HepG2 (cell line): ENCODE data around the gene HERPUD2. TPM values are rescaled to one million over a fixed set of nuclear protein-coding genes. Genes with fewer than 3 reads are reported as not detected.

Experiments
- ATAC-seq: fragments of 200-7000 bp; cut with Tn5 transposase; 3 replicates; pipeline ENCODE4 v1.9.1; 2020; ENCODE audit warnings: mild to moderate bottlenecking, moderate library complexity
- BruUV-seq: library from RNA; stranded (reverse); fragments of 400-500 nt; replicated peaks from 2 replicates; lab custom pipeline; 2021; lab: Mats Ljungman, UMichigan
- CTCF ChIA-PET: fragments of 300-600 bp; formaldehyde crosslinking; extraction: SDS; loops from one replicate; lab custom pipeline; 2021; ENCODE audit warnings: low total read pairs, inconsistent platforms, low intra/inter-chr PET ratio; lab: Yijun Ruan, JAX
- POLR2A ChIA-PET: fragments of 350-600 bp; sonication (Branson Sonifier 250); formaldehyde crosslinking; loops from one replicate; lab custom pipeline; 2020; ENCODE audit warnings: antibody characterized with exemption, inconsistent platforms; lab: Yijun Ruan, JAX
- DNase-seq: peaks from one replicate; pipeline ENCODE4 v3.0.0-alpha.2; 2015; ENCODE audit warnings: low spot score
- FAIRE-seq: peaks from 3 replicates; lab custom pipeline; 2011; peaks lifted over from hg19 to GRCh38; lab: Jason Lieb, UNC
- H2AFZ ChIP-seq: one replicate; pipeline ENCODE4 v1.6.1; 2011; ENCODE audit warnings: low read length, inconsistent platforms
- H3K27ac ChIP-seq: fragments of 300-600 bp; 3 replicates; pipeline ENCODE4 v1.8.0; 2011; ENCODE audit warnings: mixed run types, mild to moderate bottlenecking, mixed read lengths, low read length, inconsistent platforms; ENCODE audit not compliant: insufficient read depth; ENCODE audit errors: extremely low read length
- H3K27me3 ChIP-seq, 2 experiments: fragments of 200-600 bp in 1 of 2; 2 replicates in 1 of 2; 3 replicates in 1 of 2; pipeline versions ENCODE4 v1.6.0 to v1.8.0; 2011; ENCODE audit warnings: low read length in 2 of 2, mild to moderate bottlenecking in 2 of 2, moderate library complexity in 2 of 2, inconsistent platforms in 1 of 2; ENCODE audit not compliant: insufficient read depth in 2 of 2, control insufficient read depth in 1 of 2
- H3K36me3 ChIP-seq, 2 experiments: fragments of 200-600 bp in 1 of 2; replicated peaks in 1 of 2; 2 replicates in 1 of 2; 3 replicates in 1 of 2; pipeline versions ENCODE4 v1.5.1 to v1.8.0; 2011; ENCODE audit warnings: low read length in 2 of 2, inconsistent platforms in 1 of 2; ENCODE audit not compliant: insufficient read depth in 2 of 2, control insufficient read depth in 1 of 2
- H3K4me1 ChIP-seq: 2 replicates; pipeline ENCODE4 v1.5.1; 2012; ENCODE audit warnings: low read length, inconsistent platforms; ENCODE audit not compliant: insufficient read depth
- H3K4me2 ChIP-seq: 2 replicates; pipeline ENCODE4 v1.6.0; 2011; ENCODE audit warnings: low read depth, low read length, inconsistent platforms
- H3K4me3 ChIP-seq, 3 experiments: fragments of 200-600 bp in 1 of 3; sonication (generic), shearing (Covaris generic) in 1 of 3; replicated peaks in 1 of 3; 2 replicates each; pipeline ENCODE4 v1.5.1; 2011 to 2016; ENCODE audit warnings: low read length in 3 of 3, inconsistent platforms in 2 of 3, low read depth in 2 of 3, mild to moderate bottlenecking in 2 of 3, control low read depth in 1 of 3, mixed read lengths in 1 of 3; ENCODE audit not compliant: insufficient read depth in 1 of 3
- H3K79me2 ChIP-seq: one replicate; pipeline ENCODE4 v1.6.1; 2011; ENCODE audit warnings: low read length, inconsistent platforms; ENCODE audit not compliant: insufficient read depth
- H3K9ac ChIP-seq: 2 replicates; pipeline ENCODE4 v1.6.0; 2011; ENCODE audit warnings: mild to moderate bottlenecking, low read depth, low read length, inconsistent platforms; ENCODE audit not compliant: insufficient read depth
- H3K9me3 ChIP-seq: 2 replicates; pipeline ENCODE4 v1.5.1; 2012; ENCODE audit warnings: mild to moderate bottlenecking, low read length
- H4K20me1 ChIP-seq: 2 replicates; pipeline ENCODE4 v1.6.0; 2011; ENCODE audit warnings: inconsistent platforms, mild to moderate bottlenecking, low read length, moderate library complexity; ENCODE audit not compliant: insufficient read depth
- ATF1 ChIP-seq: IDR thresholded peaks from 2 replicates; pipeline ENCODE4 v1.6.1; 2016; ENCODE audit warnings: mild to moderate bottlenecking, control low read depth
- ATF3 ChIP-seq: sonication (generic); formaldehyde crosslinking; IDR thresholded peaks from 2 replicates; pipeline ENCODE4 v1.4.0; 2020; ENCODE audit warnings: missing genetic modification reagents
- CTCF ChIP-seq: sonication (generic); formaldehyde crosslinking; IDR thresholded peaks from 2 replicates; pipeline ENCODE4 v1.5.0; 2020; ENCODE audit warnings: mild to moderate bottlenecking, missing genetic modification reagents, moderate library complexity
- FOSL2 ChIP-seq: sonication (generic); formaldehyde crosslinking; IDR thresholded peaks from 2 replicates; pipeline ENCODE4 v1.4.0; 2020; ENCODE audit warnings: missing genetic modification reagents
- HDAC2 ChIP-seq: sonication (generic); formaldehyde crosslinking; IDR thresholded peaks from 2 replicates; pipeline ENCODE4 v1.4.0; 2020; ENCODE audit warnings: missing genetic modification reagents
- JUN ChIP-seq: sonication (generic); formaldehyde crosslinking; IDR thresholded peaks from 2 replicates; pipeline ENCODE4 v1.4.0; 2020; ENCODE audit warnings: mild to moderate bottlenecking, missing genetic modification reagents
- NFKBIZ ChIP-seq: IDR thresholded peaks from 2 replicates; pipeline ENCODE4 v1.6.1; 2018; ENCODE audit warnings: missing genetic modification reagents, missing compliant biosample characterization
- PRMT3 ChIP-seq: sonication (generic); formaldehyde crosslinking; IDR thresholded peaks from 2 replicates; pipeline ENCODE4 v1.8.1; 2022; ENCODE audit warnings: low read depth, mild to moderate bottlenecking, moderate library complexity, missing genetic modification reagents, borderline replicate concordance
- YEATS2 ChIP-seq: sonication (generic); formaldehyde crosslinking; IDR thresholded peaks from 2 replicates; pipeline ENCODE4 v1.4.0; 2020; ENCODE audit warnings: missing genetic modification reagents, borderline replicate concordance
- ZFP1 ChIP-seq: IDR thresholded peaks from 2 replicates; pipeline ENCODE4 v1.6.1; 2016
- ZNF260 ChIP-seq: sonication (generic); formaldehyde crosslinking; IDR thresholded peaks from 2 replicates; pipeline ENCODE4 v1.4.0; 2020; ENCODE audit warnings: missing genetic modification reagents, low read depth, mild to moderate bottlenecking, borderline replicate concordance
- ZNF362 ChIP-seq: sonication (generic); formaldehyde crosslinking; IDR thresholded peaks from 2 replicates; pipeline ENCODE4 v1.4.0; 2020; ENCODE audit warnings: missing genetic modification reagents, mild to moderate bottlenecking, borderline replicate concordance
- WGBS: methylation state at CpG from one replicate; pipeline ENCODE4 v1.1.6; 2017; ENCODE audit warnings: low lambda C conversion rate; 5-methylcytosine and 5-hydroxymethylcytosine counted together
- in situ Hi-C: cut with HindIII; loops from 2 replicates; pipeline ENCODE4 v1.10.0; 2017; ENCODE audit warnings: low pct_unique_long_range_greater_than_20kb; ENCODE audit not compliant: extremely low pct_ligation_motif_present
- intact Hi-C: fragments of 100-400 bp; cut with micrococcal nuclease; formaldehyde crosslinking; loops from one replicate; pipeline ENCODE4 v1.10.0; 2022; ENCODE audit not compliant: unreplicated experiment
- polyA plus RNA-seq, 8 experiments: library from polyadenylated mRNA; depleted of rRNA in 3 of 8; stranded (reverse) in 7 of 8; unstranded in 1 of 8; fragments of >200 nt; fragmentation: Illumina TruSeq in 4 of 8; extraction: Trizol in 4 of 8; gene quantifications; 2 replicates each; pipeline versions ENCODE4 v1.2.1 to v1.2.3, GENCODE V29; 2011 to 2016; ENCODE audit warnings: low read depth in 4 of 8, missing spikeins in 1 of 8, mixed read lengths in 1 of 8; ENCODE audit not compliant: insufficient read depth in 1 of 8
- total RNA-seq, 5 experiments: library from RNA; depleted of rRNA; stranded (reverse); fragments of >200 nt; fragmentation: Illumina TruSeq; extraction: Trizol; gene quantifications; 2 replicates each; pipeline ENCODE4 v1.2.3, GENCODE V29; 2016; ENCODE audit warnings: low read depth in 1 of 5
- TF ChIP-seq, protein P1 (sequence below): sonication (generic); formaldehyde crosslinking; IDR thresholded peaks from 2 replicates; pipeline ENCODE4 v1.5.0; 2020; ENCODE audit warnings: mild to moderate bottlenecking, missing genetic modification reagents
- TF ChIP-seq, protein P2 (sequence below): IDR thresholded peaks from 2 replicates; pipeline ENCODE4 v1.6.1; 2016; ENCODE audit warnings: low read depth
- TF ChIP-seq, protein P3 (sequence below): sonication (generic); formaldehyde crosslinking; IDR thresholded peaks from 2 replicates; pipeline ENCODE4 v1.5.1; 2020; ENCODE audit warnings: missing genetic modification reagents, mild to moderate bottlenecking, borderline replicate concordance

Gene HERPUD2
- total and polyA plus RNA-seq, 2 of the 13 experiments (the other 11 are each of a cell fraction or from before 2014, with no cell fraction given): 10.7 to 38.6 TPM

GRCh38 chr7:35647171-35647574, 47.8 kb downstream of the HERPUD2 start:
- H4K20me1 ChIP-seq: no peaks in the 10 kb centered on the region
- H3K9me3 ChIP-seq: no peaks in the 10 kb centered on the region
- BruUV-seq: no TSS peak
- H3K27ac ChIP-seq: peak overlapping the region; percentile 59
- H3K4me3 ChIP-seq: peak overlapping the region in 1 of 3 experiments; percentile 21; a peak in 1 of 6 replicates
- intact Hi-C loops: loop anchor here (2.0 kb wide), 1 partner anchor 48 kb away; the partner anchor contains the start of gene HERPUD2
- H3K79me2 ChIP-seq: peaks cover 3% of the 10 kb centered on the region
- no peaks in the 10 kb centered on the region; a peak in 2 of 5 replicates for H3K36me3 ChIP-seq
- POLR2A ChIA-PET: interaction anchor here (1.1 kb wide), 1 partner anchor 47 kb away, joined by 5 read pairs; no protein-coding TSS in a partner anchor
- peak overlapping the region; percentile 8; the same call in 1 of the 2 replicates for H3K9ac ChIP-seq
- peaks cover 30% of the 10 kb centered on the region for H3K4me1 ChIP-seq
- in situ Hi-C loops: no loop called here
- H3K27me3 ChIP-seq: no peaks in the 10 kb centered on the region
- H2AFZ ChIP-seq: no peak overlapping the region
- CTCF ChIA-PET: no interaction called here
- peak overlapping the region; percentile 66 for H3K4me2 ChIP-seq
- FAIRE-seq (peak; percentile 80), DNase-seq (peak; percentile 81), ATAC-seq (peak; percentile 96)
- 22% methylated on average over 4 of the region's 4 CpGs for WGBS
- TF ChIP-seq HDAC2 (CRISPR knock-in tag) (peak; percentile 43; the same call in 1 of the 2 replicates), ATF3 (CRISPR knock-in tag) (0 out of 2 replicates have a peak, but pooled peaks have one; percentile 25), ATF1 (CRISPR knock-in tag) (0 out of 2 replicates have a peak, but pooled peaks have one; percentile 26), CTCF (CRISPR knock-in tag) (no peak), ZFP1 (CRISPR knock-in tag) (no peak), ZNF362 (CRISPR knock-in tag) (peak; percentile 70; the same call in 1 of the 2 replicates), YEATS2 (CRISPR knock-in tag) (peak; percentile 39; the same call in 1 of the 2 replicates), ZNF260 (CRISPR knock-in tag) (no peak), FOSL2 (peak; percentile 39; the same call in 1 of the 2 replicates), JUN (peak; percentile 77; the same call in 1 of the 2 replicates), PRMT3 (CRISPR knock-in tag) (no peak), NFKBIZ (CRISPR knock-in tag) (no peak)
- TF ChIP-seq, protein P1, sequence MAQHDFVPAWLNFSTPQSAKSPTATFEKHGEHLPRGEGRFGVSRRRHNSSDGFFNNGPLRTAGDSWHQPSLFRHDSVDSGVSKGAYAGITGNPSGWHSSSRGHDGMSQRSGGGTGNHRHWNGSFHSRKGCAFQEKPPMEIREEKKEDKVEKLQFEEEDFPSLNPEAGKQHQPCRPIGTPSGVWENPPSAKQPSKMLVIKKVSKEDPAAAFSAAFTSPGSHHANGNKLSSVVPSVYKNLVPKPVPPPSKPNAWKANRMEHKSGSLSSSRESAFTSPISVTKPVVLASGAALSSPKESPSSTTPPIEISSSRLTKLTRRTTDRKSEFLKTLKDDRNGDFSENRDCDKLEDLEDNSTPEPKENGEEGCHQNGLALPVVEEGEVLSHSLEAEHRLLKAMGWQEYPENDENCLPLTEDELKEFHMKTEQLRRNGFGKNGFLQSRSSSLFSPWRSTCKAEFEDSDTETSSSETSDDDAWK: no peak
- TF ChIP-seq, protein P2, sequence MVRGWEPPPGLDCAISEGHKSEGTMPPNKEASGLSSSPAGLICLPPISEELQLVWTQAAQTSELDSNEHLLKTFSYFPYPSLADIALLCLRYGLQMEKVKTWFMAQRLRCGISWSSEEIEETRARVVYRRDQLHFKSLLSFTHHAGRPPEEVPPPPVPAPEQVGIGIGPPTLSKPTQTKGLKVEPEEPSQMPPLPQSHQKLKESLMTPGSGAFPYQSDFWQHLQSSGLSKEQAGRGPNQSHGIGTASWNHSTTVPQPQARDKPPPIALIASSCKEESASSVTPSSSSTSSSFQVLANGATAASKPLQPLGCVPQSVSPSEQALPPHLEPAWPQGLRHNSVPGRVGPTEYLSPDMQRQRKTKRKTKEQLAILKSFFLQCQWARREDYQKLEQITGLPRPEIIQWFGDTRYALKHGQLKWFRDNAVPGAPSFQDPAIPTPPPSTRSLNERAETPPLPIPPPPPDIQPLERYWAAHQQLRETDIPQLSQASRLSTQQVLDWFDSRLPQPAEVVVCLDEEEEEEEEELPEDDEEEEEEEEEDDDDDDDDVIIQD (CRISPR knock-in tag): peak; percentile 94
- TF ChIP-seq, protein P3, sequence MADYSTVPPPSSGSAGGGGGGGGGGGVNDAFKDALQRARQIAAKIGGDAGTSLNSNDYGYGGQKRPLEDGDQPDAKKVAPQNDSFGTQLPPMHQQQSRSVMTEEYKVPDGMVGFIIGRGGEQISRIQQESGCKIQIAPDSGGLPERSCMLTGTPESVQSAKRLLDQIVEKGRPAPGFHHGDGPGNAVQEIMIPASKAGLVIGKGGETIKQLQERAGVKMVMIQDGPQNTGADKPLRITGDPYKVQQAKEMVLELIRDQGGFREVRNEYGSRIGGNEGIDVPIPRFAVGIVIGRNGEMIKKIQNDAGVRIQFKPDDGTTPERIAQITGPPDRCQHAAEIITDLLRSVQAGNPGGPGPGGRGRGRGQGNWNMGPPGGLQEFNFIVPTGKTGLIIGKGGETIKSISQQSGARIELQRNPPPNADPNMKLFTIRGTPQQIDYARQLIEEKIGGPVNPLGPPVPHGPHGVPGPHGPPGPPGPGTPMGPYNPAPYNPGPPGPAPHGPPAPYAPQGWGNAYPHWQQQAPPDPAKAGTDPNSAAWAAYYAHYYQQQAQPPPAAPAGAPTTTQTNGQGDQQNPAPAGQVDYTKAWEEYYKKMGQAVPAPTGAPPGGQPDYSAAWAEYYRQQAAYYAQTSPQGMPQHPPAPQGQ (CRISPR knock-in tag): no peak
